Measurements from ENCODE around the gene CNTNAP2.
A peak's percentile ranks its signal among the peaks of the same experiment; 100 is the strongest.

Gene CNTNAP2

DNA sequence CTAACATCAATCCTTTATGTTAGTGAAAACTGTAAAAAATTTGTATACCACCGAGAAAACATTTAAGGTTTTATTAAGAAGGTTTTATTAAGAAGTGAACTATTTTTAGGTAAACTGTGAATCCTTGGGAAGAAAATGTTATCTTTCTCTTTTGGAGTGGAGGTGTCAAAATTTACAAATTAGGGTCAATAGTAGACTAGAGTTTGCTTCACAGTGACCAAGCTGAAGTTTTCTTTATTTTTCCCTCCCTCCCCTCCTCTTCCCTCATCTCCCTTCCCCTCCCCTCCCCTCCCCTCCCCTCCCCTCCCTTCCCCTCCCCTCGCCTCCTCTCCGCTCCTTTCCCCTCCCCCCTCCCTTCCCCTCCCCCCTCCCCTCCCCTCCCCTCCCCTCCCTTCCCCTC is 168.8 kb downstream of the CNTNAP2 start:
- no peak for DNase-seq (ENCODE audit: low read depth, low spot score)

DNA sequence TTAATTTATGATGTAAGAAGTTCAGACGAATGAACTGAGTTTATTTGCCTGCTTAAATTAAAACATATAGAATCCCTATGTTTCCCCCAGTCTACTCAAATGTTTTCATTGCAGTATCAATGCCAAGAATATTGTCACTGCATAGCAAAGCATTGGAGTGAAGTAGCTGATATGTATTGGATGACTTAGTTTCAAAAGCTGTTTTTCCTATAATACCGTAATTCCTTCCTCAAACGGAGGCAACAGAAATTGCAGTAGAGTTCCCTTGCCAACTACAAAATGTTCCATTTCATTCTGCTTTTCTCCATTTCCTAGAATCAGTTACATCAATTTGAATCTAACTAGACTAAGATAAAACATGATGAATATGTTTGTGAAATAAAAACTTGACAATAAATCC is 174.1 kb downstream of the CNTNAP2 start:
- no peak for DNase-seq (ENCODE audit: low read depth, low spot score)

- DNase-seq (ENCODE audit: low read depth, low spot score), result no peak
These were observed 175.3 kb downstream of the CNTNAP2 start for GRCh38 chr7:146291900-146292299.

DNA sequence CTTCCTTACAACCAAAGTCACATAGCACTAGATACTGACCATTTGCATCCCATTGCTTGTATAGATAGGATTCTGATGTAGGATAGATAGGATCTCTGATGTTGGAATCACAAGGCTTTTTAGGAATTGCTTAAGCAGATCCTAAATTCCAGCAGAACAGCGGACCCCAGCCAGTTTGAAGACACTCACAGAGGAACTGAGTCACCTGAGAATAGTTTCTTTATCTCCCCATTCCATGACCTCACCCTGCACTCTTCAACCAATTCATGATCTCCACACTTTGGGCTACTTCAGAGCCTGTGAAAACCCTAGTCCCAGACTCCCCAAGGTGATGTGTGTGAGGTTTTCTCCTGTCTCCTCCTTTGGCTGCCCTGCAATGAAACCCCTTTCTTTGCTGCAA is 179.4 kb downstream of the CNTNAP2 start:
- DNase-seq (ENCODE audit: low read depth, low spot score), result no peak

GRCh38 chr7:146314962-146315361 is 198.4 kb downstream of the CNTNAP2 start:
- DNase-seq (ENCODE audit: low read depth, low spot score), result no peak

DNA sequence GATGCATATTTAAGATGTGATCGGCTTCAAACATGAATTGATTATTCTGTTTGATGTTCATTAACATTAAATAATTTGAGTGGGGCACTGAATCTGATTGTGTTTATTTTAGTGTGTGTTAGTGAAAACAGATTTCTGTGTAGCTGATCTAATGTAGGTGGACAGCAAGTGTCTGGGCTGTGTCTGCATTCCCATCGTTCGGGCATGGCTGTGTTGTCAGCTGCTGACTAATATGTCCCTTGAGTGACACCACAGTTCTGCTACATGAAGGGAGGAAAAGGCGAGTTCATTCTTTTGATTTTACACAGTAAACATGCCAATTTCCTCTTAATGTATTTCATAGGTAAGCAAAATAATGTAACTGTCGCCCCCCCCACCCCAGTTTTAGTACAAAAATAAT is 203.0 kb downstream of the CNTNAP2 start:
- DNase-seq (ENCODE audit: low read depth, low spot score), result no peak

- no peak for DNase-seq (ENCODE audit: low read depth, low spot score)
These were observed 204.7 kb downstream of the CNTNAP2 start for GRCh38 chr7:146321301-146321700.

- no peak for DNase-seq (ENCODE audit: low read depth, low spot score)
These were observed 214.8 kb downstream of the CNTNAP2 start for GRCh38 chr7:146331369-146331768.

- DNase-seq (ENCODE audit: low read depth, low spot score), result no peak
These were observed 228.7 kb downstream of the CNTNAP2 start for GRCh38 chr7:146345251-146345650.

GRCh38 chr7:146346096-146346495 is 229.5 kb downstream of the CNTNAP2 start:
- no peak for DNase-seq (ENCODE audit: low read depth, low spot score)

DNA sequence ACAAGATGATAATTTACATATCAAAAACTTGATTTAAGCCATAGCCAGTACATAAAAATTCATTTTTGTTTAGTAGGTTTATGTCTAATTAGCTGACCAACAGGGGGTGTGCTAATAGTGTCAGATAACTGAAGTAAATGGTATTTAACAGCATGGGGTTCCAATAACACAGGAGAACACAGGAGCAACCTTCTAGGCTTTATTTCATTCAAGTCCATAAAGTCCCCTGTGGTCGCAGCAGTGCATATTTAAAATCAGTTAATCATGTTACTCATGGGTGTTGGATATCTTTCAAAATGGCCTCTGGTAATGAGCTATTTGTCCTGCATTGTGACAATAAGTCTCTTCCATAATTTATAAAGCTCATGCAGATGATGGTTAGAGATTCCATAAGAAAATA is 238.6 kb downstream of the CNTNAP2 start:
- DNase-seq (ENCODE audit: low read depth, low spot score), result no peak

DNA sequence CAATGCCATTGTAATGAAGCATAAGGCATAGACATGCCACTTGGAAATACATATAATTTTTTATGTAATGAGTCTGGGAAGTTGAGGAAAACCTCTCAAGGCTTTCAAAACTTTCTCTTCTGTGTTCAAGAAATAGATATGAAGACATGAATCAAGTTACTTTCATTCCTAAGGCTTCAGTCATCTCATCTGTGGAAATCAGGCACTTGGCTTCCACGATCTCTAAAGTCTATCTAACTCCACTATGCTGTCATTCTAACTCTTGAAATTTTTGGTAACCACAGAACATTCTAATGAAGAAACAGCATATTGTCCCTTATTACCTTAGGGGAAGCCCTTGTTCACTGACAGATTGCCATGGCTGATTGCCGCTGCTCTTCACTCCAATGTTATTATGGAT is 242.6 kb downstream of the CNTNAP2 start:
- DNase-seq (ENCODE audit: low read depth, low spot score), result no peak

DNA sequence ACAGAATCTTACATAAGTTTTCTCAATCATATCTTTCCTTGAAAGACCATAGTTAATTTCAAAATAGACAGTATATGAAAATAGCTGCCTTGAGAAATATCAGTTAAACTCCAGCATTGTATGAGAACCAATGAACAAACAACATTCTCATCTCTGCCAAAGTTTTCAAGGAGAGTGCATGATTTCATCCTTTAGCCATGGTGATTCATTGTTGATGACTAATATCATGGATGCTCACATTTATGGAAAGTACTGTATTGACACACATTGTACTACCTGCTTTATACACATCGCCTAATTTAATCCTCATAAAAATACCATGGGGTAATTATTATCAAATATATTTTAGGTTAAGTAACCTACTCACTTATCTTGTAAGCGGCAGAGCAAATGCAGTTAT is 250.3 kb downstream of the CNTNAP2 start:
- peak; percentile 6 for DNase-seq (ENCODE audit: low read depth, low spot score)

GRCh38 chr7:146370171-146370570 is 253.6 kb downstream of the CNTNAP2 start:
- DNase-seq (ENCODE audit: low read depth, low spot score), result no peak

DNA sequence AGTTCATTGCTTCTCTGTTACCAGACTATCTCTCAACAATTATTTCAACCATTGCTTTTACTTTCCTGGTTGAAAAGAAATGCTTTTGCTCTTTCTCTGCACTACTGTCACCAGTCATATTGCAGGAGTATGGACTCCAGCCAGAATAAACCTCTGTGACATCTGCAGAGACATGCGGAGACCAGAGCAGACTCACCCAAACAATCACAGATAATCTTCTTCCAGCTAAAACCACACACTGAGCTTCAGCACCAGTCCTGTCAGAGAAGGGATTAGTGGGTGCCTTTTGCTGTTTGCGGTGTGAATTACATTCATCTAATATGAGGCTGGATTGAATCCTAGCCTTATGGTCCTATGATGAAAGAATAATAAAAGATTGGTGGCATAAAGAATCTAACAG is 258.6 kb downstream of the CNTNAP2 start:
- DNase-seq (ENCODE audit: low read depth, low spot score), result no peak

DNA sequence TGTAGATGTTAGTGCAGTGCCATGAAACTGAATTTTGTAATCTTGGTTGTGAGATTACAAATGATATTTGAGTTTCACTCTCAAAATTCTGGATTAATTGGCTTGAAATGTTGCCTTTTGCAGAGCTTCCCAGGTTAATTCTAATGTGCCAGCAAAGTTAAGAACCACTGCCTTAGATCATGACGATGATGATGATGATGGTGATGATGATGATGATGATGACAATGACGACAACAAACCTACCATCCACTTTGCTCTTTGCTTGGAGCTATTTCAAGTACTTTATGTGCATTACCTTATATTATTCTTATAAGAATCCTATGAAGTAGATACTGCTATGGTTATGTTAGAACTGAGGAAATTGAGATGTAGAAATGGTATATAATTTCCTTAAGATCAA is 261.6 kb downstream of the CNTNAP2 start:
- DNase-seq (ENCODE audit: low read depth, low spot score), result no peak

GRCh38 chr7:146387140-146387539 is 270.5 kb downstream of the CNTNAP2 start:
- DNase-seq (ENCODE audit: low read depth, low spot score), result no peak

- DNase-seq (ENCODE audit: low read depth, low spot score), result no peak
These were observed 272.3 kb downstream of the CNTNAP2 start for GRCh38 chr7:146388928-146389327.

DNA sequence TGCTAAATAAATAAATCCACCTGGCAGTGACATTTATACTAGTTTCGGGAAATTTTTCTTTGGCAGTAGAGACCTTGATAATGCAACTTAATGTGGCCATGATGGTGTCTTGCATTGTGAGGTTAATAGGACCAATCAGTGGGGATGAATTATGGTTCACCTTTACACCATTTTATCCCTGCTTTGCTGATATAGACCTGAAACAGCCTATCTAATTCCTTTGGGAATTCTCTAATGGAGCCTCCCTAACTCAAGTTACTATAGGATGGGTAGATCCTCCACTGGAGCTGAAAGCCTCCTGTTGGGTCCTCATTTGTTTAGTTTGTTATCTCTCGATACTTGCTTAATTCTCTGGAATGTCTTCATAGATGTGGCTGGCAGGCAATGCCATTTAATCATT is 276.7 kb downstream of the CNTNAP2 start:
- no peak for DNase-seq (ENCODE audit: low read depth, low spot score)

GRCh38 chr7:146397141-146397540 is 280.5 kb downstream of the CNTNAP2 start:
- no peak for DNase-seq (ENCODE audit: low read depth, low spot score)

- no peak for DNase-seq (ENCODE audit: low read depth, low spot score)
These were observed 285.3 kb downstream of the CNTNAP2 start for GRCh38 chr7:146401939-146402338.

GRCh38 chr7:146405737-146406136 is 289.1 kb downstream of the CNTNAP2 start:
- DNase-seq (ENCODE audit: low read depth, low spot score), result no peak

GRCh38 chr7:146411975-146412374 is 295.4 kb downstream of the CNTNAP2 start:
- no peak for DNase-seq (ENCODE audit: low read depth, low spot score)

DNA sequence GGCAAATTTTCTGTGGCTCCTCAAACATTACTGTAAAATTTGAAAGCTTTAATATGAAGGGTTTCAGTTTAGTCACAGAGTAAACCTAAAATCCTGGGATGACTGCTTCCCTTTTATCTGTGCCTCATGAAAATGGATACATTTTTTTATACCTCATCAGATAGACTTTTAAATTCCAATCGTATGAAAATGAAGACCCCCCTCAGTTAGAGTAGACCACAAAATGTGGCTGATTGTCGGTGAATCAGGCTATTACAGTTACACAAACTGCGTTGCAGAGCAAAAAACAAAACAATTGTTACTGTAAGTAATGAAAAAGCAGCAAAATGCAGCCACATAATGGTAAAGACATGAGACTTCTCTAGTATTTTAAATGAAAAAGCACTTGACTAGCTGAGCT is 296.2 kb downstream of the CNTNAP2 start:
- no peak for DNase-seq (ENCODE audit: low read depth, low spot score)

- no peak for DNase-seq (ENCODE audit: low read depth, low spot score)
These were observed 297.8 kb downstream of the CNTNAP2 start for GRCh38 chr7:146414373-146414772.

Measured in brain pericyte (primary cell).